IPS DF 6.9 (cell line): ENCODE results near the gene PRKG2.

Experiments
- DNase-seq: peaks from one replicate; pipeline ENCODE4 v3.0.0-alpha.2; 2013; ENCODE audit warnings: low read depth, low spot score
- H3K27ac ChIP-seq: one replicate; pipeline ENCODE4 v1.5.1; 2013; ENCODE audit warnings: low read length, control low read depth
- H3K27me3 ChIP-seq: 2 replicates; pipeline ENCODE4 v1.6.1; 2013; ENCODE audit warnings: mild to moderate bottlenecking, low read length; ENCODE audit not compliant: control insufficient read depth, insufficient read depth
- H3K36me3 ChIP-seq: 2 replicates; pipeline ENCODE4 v1.6.1; 2013; ENCODE audit warnings: low read length; ENCODE audit not compliant: control insufficient read depth, insufficient read depth
- H3K4me1 ChIP-seq: 2 replicates; pipeline ENCODE4 v1.6.1; 2013; ENCODE audit warnings: low read length; ENCODE audit not compliant: control insufficient read depth, insufficient read depth
- H3K4me3 ChIP-seq: 2 replicates; pipeline ENCODE4 v1.5.1; 2013; ENCODE audit warnings: mild to moderate bottlenecking, low read length
- H3K9me3 ChIP-seq: 2 replicates; pipeline ENCODE4 v1.6.1; 2013; ENCODE audit warnings: low read length, inconsistent platforms; ENCODE audit not compliant: control insufficient read depth, insufficient read depth
- WGBS: extraction: QIAGEN DNeasy Blood & Tissue Kit; methylation state at CpG from one replicate; pipeline ENCODE4 v1.1.7; 2013; ENCODE audit warnings: mixed read lengths, missing lambda C conversion rate; ENCODE audit not compliant: insufficient read length, insufficient coverage; 5-methylcytosine and 5-hydroxymethylcytosine counted together

Gene PRKG2, protein sequence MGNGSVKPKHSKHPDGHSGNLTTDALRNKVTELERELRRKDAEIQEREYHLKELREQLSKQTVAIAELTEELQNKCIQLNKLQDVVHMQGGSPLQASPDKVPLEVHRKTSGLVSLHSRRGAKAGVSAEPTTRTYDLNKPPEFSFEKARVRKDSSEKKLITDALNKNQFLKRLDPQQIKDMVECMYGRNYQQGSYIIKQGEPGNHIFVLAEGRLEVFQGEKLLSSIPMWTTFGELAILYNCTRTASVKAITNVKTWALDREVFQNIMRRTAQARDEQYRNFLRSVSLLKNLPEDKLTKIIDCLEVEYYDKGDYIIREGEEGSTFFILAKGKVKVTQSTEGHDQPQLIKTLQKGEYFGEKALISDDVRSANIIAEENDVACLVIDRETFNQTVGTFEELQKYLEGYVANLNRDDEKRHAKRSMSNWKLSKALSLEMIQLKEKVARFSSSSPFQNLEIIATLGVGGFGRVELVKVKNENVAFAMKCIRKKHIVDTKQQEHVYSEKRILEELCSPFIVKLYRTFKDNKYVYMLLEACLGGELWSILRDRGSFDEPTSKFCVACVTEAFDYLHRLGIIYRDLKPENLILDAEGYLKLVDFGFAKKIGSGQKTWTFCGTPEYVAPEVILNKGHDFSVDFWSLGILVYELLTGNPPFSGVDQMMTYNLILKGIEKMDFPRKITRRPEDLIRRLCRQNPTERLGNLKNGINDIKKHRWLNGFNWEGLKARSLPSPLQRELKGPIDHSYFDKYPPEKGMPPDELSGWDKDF

DNA sequence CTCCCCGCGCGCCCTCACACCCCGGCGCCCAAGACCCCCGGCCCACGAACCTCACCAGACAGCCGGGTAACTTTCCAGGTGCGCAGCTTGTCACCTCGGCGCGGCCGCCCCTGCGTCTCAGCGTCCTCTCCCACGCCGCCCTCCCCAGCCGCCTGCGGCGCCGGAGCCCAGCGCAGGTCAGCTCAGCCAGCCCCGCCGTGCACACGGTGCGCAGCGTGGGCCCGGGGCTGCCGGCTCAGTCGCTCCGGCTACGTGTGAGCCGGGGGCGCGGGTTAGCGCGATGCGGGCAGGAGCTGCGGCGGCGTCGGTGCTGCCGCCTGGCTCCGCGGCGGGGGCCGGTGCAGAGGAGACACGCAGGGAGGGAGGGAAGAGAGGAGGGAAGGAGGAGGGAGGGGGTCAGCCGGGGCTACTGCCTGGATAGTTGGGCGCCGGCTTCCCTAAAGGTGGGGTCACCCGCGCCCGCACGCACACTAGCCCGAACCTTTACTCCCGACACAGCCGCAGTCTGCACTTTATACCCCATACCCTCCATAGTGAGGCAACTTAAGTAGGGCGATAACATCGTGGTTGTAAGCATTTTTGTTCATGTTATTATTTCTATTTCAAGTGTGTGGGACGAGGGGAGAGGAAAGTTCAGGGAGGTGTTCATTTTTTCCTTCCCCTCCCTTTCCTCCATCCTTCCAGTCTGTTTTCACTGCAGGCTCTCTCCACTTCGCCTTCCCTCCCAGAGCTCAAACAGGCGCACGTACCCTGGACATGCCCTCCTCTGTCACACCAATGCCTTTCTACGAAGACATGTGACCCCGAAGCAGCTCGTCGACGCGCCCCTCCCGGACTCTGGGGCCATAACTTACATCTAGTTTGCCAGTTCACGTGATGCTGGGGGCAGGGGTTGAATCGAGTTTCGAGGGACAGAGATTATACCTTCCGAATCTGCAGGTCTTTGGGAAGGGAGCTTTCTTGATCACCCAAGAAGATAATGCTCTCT, at the start of gene PRKG2:
Gene PRKG2, minus strand, starts transcription at position 342 of the 988 bp plus-strand sequence. CDS start 10,175 bp downstream, outside the sequence.
- Histone ChIP-seq H3K27me3 (peaks cover 21% of the 10 kb centered on the region), H3K4me3 (peak within 1 kb of the TSS; percentile 27; the same call in 1 of the 2 replicates), H3K9me3 (no peaks in the 10 kb centered on the region), H3K27ac (no peak within 1 kb of the TSS), H3K4me1 (no peaks in the 10 kb centered on the region), H3K36me3 (no peaks in the 10 kb centered on the region)
- no CpG with 5 or more reads among the region's 75 CpGs for WGBS
- DNase-seq: no peak

DNA sequence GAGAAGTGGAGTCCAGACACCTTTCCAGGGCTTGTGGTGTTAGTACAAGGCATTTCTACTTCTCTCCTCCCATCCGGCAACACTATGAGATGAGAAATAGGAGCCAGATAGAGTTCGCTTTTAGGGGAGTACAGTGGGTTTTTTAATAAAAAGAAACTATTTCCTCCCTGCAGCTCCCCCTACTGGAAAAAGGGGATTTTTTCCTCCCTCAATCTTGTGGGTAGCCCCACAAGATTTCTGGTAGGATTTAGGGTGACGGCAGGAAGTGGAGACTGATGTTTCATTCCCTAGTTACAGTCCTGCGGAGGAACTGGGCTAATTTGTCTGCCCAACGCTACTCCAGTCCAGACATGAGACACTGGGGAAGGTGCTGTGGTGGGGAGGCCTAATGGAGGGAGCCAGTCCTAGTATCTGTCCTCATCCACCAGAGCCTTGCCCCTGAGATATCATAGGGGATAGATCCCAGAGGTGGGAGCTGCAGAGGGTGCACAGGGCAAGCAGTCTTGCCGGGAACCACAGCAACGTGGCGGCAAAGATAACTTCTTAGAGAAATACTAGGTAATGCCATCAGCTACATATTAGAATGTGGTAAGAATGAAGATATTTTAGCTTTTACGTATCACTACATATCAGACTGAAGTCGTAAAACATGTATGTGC, 45.5 kb upstream of the PRKG2 start:
- Histone ChIP-seq H3K4me3 (no peak overlapping the region), H3K27me3 (no peaks in the 10 kb centered on the region), H3K36me3 (no peaks in the 10 kb centered on the region), H3K4me1 (peaks cover 2% of the 10 kb centered on the region; the same call in 1 of the 2 replicates), H3K9me3 (no peaks in the 10 kb centered on the region), H3K27ac (no peak overlapping the region)
- WGBS: no CpG with 5 or more reads among the region's 10 CpGs
- peak; percentile 29 for DNase-seq

DNA sequence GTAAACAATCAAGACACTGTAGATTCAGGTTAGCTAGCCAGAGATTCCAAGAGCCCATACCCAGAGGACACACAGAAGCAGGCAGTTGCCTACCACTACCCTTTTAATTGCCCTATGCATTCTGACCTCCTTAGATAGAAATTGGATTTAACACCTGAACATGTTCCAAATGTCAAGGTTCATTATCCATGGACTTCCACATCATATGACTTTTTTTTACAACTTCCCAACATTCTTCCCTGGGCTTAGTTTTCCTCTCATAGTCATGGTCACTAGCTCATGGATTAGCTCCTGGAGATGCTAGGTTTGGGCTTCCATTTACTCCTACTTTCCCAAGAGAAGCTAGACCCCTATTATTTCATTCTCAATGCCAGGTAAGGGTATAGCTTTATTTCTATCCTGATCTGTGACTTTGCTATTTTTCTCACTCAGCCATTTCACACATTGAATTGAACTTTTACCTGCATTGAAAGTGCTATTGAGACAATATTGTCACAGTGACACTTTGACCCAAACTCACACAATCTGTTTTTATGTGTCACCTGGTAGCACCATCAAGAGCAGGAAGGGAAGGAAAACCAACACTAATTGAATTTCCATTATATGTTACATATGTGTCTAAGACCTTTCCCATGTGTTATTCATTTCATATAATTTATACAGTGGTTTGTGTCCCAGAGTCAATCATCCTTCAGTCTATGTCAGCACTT, 44.0 kb upstream of the PRKG2 start:
- H3K27ac ChIP-seq: no peak overlapping the region
- H3K27me3 ChIP-seq: no peaks in the 10 kb centered on the region
- H3K4me1 ChIP-seq: peaks cover 2% of the 10 kb centered on the region; the same call in 1 of the 2 replicates
- no peak overlapping the region for H3K4me3 ChIP-seq
- no peaks in the 10 kb centered on the region for H3K36me3 ChIP-seq
- H3K9me3 ChIP-seq: no peaks in the 10 kb centered on the region
- DNase-seq: no peak

DNA sequence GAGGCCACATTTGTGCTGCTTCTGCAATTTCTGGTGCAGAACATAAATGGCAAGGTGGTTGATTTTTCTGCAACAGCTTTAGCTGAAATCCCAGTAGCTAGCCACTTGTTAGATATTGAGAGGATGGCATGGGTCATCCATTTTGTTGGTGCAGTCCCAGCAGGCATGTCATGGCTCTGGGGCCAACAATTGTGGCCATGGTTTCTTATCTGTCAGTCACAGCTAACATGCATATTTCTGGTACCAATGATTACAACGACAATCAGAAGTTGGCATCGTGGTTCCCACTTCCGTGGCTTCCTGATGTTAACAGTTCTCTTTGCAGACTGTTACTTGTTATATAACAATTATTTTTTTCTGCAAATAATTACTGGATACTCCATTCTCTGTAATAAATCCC, 42.8 kb upstream of the PRKG2 start:
- Histone ChIP-seq H3K4me3 (no peak overlapping the region), H3K9me3 (no peaks in the 10 kb centered on the region), H3K4me1 (peaks cover 2% of the 10 kb centered on the region; the same call in 1 of the 2 replicates), H3K36me3 (no peaks in the 10 kb centered on the region), H3K27me3 (no peaks in the 10 kb centered on the region), H3K27ac (no peak overlapping the region)
- no CpG with 5 or more reads among the region's 3 CpGs for WGBS
- DNase-seq: no peak

DNA sequence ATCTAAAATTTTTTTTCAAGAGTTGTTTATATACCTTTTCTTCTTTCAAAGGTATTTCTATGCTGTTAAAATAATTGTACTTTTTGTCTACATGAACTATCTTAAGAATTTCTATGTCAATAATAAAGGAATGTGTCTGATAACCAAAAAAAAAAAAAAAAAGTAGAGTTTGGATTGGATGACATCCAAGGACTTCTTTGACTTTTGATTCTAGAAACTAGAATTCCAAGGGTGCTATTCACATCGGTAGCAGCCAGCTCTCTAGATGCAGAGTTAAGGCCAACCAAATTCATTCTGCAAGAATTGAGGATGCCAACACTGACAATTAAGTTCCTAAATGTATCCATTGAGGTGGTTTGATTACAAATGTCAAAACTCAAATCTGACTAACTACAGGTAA, 42.0 kb upstream of the PRKG2 start:
- Histone ChIP-seq H3K4me3 (no peak overlapping the region), H3K27me3 (no peaks in the 10 kb centered on the region), H3K9me3 (no peaks in the 10 kb centered on the region), H3K36me3 (no peaks in the 10 kb centered on the region), H3K4me1 (peaks cover 2% of the 10 kb centered on the region; the same call in 1 of the 2 replicates), H3K27ac (no peak overlapping the region)
- no CpG with 5 or more reads among the region's 1 CpG for WGBS
- DNase-seq: no peak

DNA sequence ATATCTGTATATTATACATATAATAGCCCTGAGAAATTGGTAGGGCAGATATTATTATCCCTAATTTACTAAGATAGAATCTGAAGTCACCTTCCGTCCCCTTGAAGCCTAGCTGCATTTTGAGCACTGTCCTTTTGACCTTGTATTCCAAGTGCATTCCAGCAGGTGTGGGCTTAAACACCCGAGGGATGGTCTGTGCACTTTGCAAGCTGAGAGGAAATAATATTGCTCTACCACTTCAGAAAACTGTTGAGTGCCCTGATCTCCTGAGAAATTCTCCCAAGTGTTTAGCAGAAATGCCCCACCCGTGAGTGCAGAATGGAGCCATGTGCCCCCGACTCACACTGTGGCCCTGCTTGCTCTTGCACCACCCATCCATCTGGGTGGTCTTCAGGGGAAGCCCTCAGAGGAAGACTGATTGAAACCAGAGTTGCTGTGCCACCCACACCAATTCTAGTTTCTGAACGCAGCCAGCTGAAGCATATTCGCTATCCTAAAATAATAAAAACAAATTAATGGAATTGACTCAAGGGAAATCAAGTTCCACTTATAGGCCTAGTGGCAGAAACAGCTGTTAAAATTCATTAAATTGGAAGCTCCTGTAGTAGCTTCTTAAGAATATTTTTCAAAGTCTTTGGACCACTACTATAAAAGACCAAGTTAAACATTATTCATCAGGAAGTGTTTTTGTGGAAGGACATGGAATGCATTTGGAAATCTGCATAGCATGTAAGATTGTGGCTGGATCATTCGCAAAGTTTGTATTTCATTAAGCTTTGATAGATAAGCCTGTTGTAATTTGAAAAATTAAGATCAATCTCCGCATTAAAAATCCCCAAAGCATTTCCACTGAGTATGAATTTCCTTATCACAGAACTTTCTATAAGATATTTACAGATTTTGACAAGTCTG, 41.3 kb upstream of the PRKG2 start:
- DNase-seq: no peak
- H3K9me3 ChIP-seq: no peaks in the 10 kb centered on the region
- no peaks in the 10 kb centered on the region for H3K27me3 ChIP-seq
- peaks cover 2% of the 10 kb centered on the region; the same call in 1 of the 2 replicates for H3K4me1 ChIP-seq
- H3K4me3 ChIP-seq: no peak overlapping the region
- no peaks in the 10 kb centered on the region for H3K36me3 ChIP-seq
- WGBS: no CpG with 5 or more reads among the region's 8 CpGs
- no peak overlapping the region for H3K27ac ChIP-seq

DNA sequence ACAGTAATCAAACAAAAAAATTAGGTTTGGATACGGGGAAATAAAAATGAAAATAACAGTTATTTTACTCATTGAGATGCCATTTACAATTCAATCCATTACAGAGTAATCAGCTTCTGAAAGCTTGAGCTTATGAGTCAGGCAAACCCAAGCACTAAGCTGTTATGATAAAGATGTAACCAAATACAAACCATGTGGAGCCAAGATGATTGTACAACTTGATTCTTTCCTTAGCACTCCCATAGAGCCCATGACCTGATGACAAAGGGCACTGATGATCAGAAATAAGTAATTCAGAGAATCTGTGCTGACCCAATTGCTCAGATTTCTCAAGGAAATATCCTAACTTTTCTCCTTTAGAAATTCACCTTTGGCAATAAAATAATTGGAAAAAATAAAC, 40.5 kb upstream of the PRKG2 start:
- WGBS: no CpG with 5 or more reads among the region's 1 CpG
- no peaks in the 10 kb centered on the region for H3K27me3 ChIP-seq
- no peaks in the 10 kb centered on the region; the same call in 1 of the 2 replicates for H3K4me1 ChIP-seq
- H3K27ac ChIP-seq: no peak overlapping the region
- no peak for DNase-seq
- no peaks in the 10 kb centered on the region for H3K36me3 ChIP-seq
- no peaks in the 10 kb centered on the region for H3K9me3 ChIP-seq
- H3K4me3 ChIP-seq: no peak overlapping the region

DNA sequence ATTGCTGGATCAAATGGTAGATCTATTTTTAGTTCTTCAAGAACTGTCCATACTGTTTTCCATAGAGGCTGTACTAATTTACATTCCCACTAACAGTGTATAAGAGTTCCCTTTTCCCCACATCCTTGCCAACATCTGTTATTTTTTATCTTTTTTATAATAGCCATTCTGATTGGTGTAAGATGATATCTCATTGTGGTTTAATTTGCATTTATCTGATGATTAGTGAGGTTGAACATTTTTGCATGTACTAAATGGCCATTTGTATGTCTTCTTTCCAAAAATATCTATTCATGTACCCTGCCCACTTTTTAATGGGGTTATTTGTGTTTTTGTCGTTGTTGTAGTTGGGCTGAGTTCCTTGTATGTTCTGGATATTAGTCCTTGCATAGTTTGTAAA, 35.4 kb upstream of the PRKG2 start:
- Histone ChIP-seq H3K4me3 (no peak overlapping the region), H3K9me3 (no peaks in the 10 kb centered on the region), H3K4me1 (no peaks in the 10 kb centered on the region), H3K27ac (no peak overlapping the region), H3K36me3 (no peaks in the 10 kb centered on the region), H3K27me3 (no peaks in the 10 kb centered on the region)
- DNase-seq: no peak
- WGBS: no CpG with 5 or more reads among the region's 1 CpG
